Caki2 (cell line): Measurements from ENCODE around the gene RABGAP1L. TPM values are rescaled to one million over a fixed set of nuclear protein-coding genes. Genes with fewer than 3 reads are reported as not detected.
"Not testable (repeated sequence)": the region's sequence is repeated elsewhere in the genome, so short reads cannot be mapped to it uniquely, and the experiment has no call there.

Experiments used
- DNase-seq: peaks from one replicate; pipeline ENCODE4 v3.0.0-alpha.2; 2015; ENCODE audit warnings: low read depth
- in situ Hi-C: cut with HindIII; loops from 2 replicates; pipeline ENCODE4 v1.10.0; 2016; ENCODE audit warnings: low sequenced_read_pairs, low pct_unique_long_range_greater_than_20kb, mixed read lengths
- total RNA-seq: library from RNA; depleted of rRNA; stranded (reverse); fragments of >200 nt; shearing (Covaris generic); gene quantifications from 2 replicates; pipeline ENCODE4 v1.2.3, GENCODE V29; 2014; ENCODE audit warnings: low replicate concordance

RABGAP1L gene
- total RNA-seq, 1 experiment from 2014 or later: 6.8 TPM

GRCh38 chr1:174150499-174150898 lies 8.8 kb upstream of the RABGAP1L start:
- DNase-seq: no peak
- in situ Hi-C loops: no loop called here

- DNase-seq: no peak
- in situ Hi-C loops: no loop called here
Observed at GRCh38 chr1:174152427-174152826, 6.9 kb upstream of the RABGAP1L start.

- no peak for DNase-seq
- in situ Hi-C loops: no loop called here
Observed at GRCh38 chr1:174153085-174153824, 6.1 kb upstream of the RABGAP1L start.

- no peak for DNase-seq
- in situ Hi-C loops: no loop called here
Observed at GRCh38 chr1:174153825-174154107, 5.6 kb upstream of the RABGAP1L start.

- in situ Hi-C loops: no loop called here
- DNase-seq: no peak
Observed at GRCh38 chr1:174156437-174156836, 2.9 kb upstream of the RABGAP1L start.

- in situ Hi-C loops: no loop called here
- DNase-seq: no peak
Observed at GRCh38 chr1:174157157-174157806, 2.0 kb upstream of the RABGAP1L start.

- no peak for DNase-seq
- in situ Hi-C loops: no loop called here
Observed at GRCh38 chr1:174158767-174159251, 511 bp upstream of the RABGAP1L start.

- no peak for DNase-seq
- in situ Hi-C loops: no loop called here
Observed at GRCh38 chr1:174160109-174160473, 771 bp downstream of the RABGAP1L start.

- no peak for DNase-seq
- in situ Hi-C loops: no loop called here
Observed at GRCh38 chr1:174160603-174161002, 1.3 kb downstream of the RABGAP1L start.

GRCh38 chr1:174161813-174162212 lies 2.5 kb downstream of the RABGAP1L start:
- in situ Hi-C loops: no loop called here

GRCh38 chr1:174164826-174165225 lies 5.5 kb downstream of the RABGAP1L start:
- DNase-seq: no peak
- in situ Hi-C loops: no loop called here

More at GRCh38 chr1:174161813-174162212, 2.5 kb downstream of the RABGAP1L start:
- no peak for DNase-seq

GRCh38 chr1:174165471-174166137 lies 6.3 kb downstream of the RABGAP1L start:
- no peak for DNase-seq
- in situ Hi-C loops: no loop called here

- in situ Hi-C loops: no loop called here
- no peak for DNase-seq
Observed at GRCh38 chr1:174166530-174167264, 7.4 kb downstream of the RABGAP1L start.

GRCh38 chr1:174167265-174167803 lies 8.0 kb downstream of the RABGAP1L start:
- in situ Hi-C loops: no loop called here
- no peak for DNase-seq

GRCh38 chr1:174169342-174169741 lies 10.0 kb downstream of the RABGAP1L start:
- in situ Hi-C loops: no loop called here
- no peak for DNase-seq

GRCh38 chr1:174171073-174171472 lies 11.8 kb downstream of the RABGAP1L start:
- in situ Hi-C loops: no loop called here

GRCh38 chr1:174174461-174175329 lies 15.4 kb downstream of the RABGAP1L start:
- DNase-seq: no peak
- in situ Hi-C loops: no loop called here

More at GRCh38 chr1:174171073-174171472, 11.8 kb downstream of the RABGAP1L start:
- no peak for DNase-seq

GRCh38 chr1:174178459-174178858 lies 19.1 kb downstream of the RABGAP1L start:
- in situ Hi-C loops, DNase-seq: not testable (repeated sequence)
